ENCODE results near the gene ADCY6.
"Not testable (repeated sequence)": the region's sequence is repeated elsewhere in the genome, so short reads cannot be mapped to it uniquely, and the experiment has no call there.

The ADCY6 gene

DNA sequence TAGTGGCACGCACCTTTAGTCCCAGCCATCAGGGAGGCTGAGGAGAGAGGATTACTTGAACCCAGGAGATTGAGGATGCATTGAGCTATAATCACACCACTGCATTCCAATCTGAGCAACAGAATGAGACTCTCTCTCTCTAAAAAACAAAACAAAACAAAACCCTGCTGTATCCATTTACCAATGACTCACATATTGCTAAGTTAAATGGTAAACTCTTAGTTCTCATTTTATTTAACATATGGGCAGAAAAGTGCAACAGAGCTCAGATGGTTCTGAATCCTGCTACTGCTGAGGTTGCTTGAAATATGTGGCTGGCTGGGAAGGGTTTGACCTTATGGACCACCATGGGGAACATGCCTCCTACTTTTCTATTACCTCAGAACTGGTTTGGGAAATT, 38.7 kb downstream of the ADCY6 start:
- no peak for DNase-seq

DNA sequence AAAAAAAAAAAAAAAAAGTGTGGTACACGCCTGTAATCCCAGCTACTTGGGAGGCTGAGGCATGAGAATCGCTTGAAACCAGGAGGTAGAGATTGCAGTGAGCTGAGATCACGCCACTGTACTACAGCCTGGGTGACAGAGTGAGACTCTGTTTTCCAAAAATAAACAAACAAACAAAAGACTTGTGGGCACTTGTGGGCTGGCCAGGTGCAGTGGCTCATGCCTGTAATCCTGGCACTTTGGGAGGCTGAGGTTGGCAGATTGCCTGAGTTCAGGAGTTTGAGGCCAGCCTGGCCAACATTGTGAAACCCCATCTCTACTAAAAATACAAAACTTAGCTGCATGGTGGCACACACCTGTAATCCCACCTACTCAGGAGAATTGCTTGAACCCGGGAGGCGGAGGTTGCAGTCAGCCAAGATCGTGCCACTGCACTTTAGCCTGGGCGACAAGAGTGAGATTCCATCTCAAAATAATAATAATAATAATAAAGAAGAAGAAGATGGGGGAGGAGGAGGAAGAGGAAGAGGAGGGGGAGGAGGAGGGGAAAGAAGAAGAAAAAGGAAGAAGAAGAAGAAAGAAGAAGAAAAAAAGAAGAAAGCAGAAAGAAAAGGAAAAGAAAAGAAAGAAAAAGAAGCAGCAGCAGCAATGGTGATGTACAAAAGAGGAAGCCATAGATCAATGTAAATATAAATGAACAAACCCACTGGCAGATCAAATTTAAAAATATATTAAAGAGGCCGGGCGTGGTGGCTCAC, 44.5 kb downstream of the ADCY6 start:
- DNase-seq = no peak

DNA sequence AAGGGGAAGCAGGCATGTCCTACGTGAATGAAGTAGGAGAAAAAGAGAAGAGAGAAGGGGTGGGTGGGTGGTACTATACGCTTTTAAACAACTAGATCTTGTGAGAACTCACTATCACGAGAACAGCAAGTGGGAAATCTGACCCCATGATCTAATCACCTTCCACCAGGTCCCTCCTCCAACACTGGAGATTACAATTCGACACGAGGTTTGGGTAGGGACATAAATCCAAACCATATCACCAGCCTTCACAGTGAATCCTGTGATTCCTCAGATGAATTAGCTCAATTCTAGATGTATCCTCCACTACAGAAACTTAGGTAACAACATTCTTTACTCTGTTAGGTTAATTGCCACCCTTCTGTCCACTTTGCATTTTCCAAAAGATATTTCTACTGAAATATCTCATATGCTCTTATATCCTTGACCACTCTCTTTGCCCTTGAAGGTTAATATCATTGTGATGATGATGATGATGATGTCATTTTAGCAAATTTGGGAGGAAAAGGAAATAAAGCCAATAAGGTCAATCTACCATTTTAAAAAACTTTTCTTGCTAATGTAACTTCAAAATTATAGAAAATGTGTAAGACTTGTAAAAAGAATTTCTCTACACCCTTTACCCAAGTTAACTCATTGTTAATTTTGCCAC, 49.1 kb downstream of the ADCY6 start:
- no peak for DNase-seq

DNA sequence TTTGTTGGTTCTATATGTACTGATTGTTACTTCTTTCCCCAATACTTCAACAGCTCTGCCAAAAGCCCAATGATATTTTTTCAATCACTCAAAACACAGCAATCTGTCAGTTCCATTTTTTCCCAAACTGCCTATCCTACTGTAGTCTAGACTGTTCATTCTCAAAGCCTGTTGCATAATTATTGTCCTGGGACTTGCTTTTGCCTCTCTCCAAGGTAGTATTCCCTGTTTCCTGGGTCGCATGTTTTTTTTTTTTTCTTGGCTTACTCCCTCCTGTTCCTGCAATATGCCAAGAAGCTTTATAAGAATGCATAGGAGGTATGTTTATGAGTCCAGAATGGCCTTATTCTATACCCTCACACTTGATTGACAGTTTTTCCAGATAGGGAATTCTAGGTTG, 52.4 kb downstream of the ADCY6 start:
- no peak for DNase-seq

DNA sequence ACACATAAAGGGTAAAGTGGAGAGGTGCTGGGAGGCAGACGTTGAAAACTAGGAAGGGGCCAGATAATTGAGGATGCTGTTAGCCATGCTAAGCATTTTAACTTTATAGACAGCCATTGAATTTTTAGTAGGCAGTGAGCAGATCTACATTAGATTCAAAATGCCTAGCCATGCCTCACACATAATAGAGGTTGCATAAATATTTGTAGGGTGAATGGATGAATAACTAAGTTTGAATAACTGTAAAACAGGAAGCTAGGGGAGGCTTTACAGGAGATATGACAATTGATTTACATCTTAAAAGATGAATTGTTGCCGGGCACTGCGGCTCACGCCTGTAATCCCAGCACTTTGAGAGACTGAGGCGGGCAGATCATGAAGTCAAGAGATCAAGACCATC, 60.1 kb downstream of the ADCY6 start:
- DNase-seq = no peak

DNA sequence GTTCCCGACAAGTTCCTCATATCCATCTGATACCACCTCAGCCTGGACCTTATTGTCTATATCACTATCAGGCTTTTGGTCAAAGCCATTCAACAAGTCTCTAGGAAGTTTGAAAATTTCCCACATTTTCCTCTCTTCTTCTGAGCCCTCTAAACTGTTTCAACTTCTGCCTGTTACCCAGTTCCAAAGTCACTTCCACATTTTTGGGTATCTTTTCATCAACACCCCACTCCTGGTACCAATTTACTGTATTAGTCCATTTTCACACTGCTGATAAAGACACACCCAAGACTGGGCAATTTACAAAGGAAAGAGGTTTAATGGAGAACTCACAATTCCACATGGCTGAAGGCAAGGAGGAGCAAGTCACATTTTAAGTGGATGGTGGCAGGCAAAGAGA, 68.2 kb downstream of the ADCY6 start:
- DNase-seq = not testable (repeated sequence)

DNA sequence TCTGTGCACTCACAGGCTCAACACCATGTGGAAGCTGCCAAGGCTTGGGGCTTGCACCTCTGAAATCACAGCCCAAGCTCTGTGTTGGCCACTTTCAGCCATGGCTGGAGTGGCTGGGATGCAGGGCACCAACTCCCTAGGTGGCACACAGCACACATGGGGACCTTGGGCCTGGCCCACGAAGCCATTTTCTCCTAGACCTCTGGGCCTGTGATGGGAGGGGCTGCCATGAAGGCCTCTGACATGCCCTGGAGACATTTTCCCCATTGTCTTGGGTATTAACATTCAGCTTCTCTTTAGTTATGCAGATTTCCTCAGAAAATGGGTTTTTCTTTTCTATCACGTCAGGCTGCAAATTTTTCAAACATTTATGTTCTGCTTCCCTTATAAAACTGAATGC, 68.7 kb downstream of the ADCY6 start:
- DNase-seq = not testable (repeated sequence)

DNA sequence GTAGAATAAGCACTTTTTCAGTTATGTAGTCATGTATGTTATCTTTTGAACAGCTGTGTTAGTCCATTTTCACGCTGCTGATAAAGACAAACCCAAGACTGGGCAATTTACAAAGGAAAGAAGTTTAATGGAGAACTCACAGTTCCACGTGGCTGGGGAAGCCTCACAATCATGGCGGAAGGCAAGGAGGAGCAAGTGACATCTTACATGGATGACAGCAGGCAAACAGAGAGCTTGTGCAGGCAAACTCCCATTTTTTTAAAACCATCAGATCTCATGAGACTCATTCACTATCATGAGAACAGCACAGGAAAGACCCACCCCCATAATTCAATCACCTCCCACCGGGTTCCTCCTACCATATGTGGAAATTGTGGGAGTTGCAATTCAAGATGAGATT, 69.9 kb downstream of the ADCY6 start:
- DNase-seq = not testable (repeated sequence)

DNA sequence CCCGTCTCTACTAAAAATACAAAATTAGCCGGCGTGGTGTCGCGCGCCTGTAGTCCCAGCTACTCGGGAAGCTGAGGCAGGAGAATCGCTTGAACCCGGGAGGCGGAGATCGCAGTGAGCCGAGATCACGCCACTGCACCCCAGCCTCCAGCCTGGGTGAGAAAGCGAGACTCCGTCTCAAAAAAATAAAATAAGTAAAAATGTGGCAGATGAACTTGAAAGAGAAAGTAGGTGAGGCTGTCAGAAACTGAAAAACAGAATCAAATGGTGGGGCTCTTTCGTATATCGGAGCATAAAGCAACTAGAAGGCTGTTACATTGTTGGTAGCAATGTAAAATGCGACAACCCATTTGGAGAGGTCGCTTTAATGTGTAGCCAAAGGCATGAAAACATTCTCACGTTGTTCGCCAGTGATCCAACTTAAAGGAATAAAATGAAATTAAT, 71.6 kb downstream of the ADCY6 start:
- no peak for DNase-seq

DNA sequence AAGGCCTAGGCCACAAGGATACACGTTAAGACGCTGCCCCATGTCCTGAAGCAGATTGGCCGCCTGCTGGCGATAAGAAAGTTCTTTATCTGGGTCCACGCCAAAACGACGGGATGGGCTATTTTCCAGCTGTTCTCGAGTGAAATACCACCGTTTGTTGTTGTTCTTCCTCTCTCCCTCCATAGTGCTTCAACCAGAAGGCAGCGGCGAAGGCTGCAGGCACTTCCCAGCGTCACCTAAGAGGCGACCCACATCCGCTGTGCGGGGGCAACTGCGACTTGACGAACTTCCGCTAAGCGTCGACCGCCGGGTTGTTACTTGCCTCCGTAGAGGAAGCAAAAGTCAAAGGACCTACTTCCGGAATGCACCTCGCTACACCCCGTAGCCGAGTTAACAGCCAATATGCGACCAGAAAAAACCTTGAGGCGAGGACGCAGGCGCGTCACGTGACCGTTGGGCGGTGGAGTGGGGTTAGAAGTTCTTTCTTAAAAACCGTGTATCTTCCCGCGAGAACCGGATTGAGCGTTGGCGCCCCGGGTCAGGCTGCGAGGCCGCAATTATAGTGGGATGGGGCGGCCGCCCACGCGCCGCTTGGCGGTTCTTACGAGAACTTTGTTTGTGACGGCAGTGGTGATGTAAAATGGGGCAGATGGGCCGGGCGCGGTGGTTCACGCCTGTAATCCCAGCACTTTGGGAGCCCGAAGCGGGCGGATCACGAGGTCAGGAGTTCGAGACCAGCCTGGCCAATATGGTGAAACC, 72.2 kb downstream of the ADCY6 start, which contains the start of gene CCNT1:
Gene CCNT1, minus strand, starts transcription at position 215 of the 759 bp plus-strand sequence. Its CDS starts 32 bp downstream, at position 183.
- DNase-seq = peak; percentile 99

All from GDM1 (cell line).